SU-DHL-6 (cell line): ENCODE data around the gene CANT1.

Source experiments
- EZH2phosphoT487 ChIP-seq: fragments of 200-600 bp; sonication (generic), shearing (Covaris generic); conservative IDR thresholded peaks from 2 replicates; pipeline ENCODE4 v1.6.1; 2018; ENCODE audit warnings: mild to moderate bottlenecking, antibody characterized with exemption, low read length, moderate library complexity, mixed read lengths
- TF ChIP-seq, protein P1 (sequence below): fragments of 200-600 bp; sonication (generic); IDR thresholded peaks from one replicate; pipeline ENCODE4 v1.5.1; 2017; ENCODE audit warnings: antibody characterized with exemption, mild to moderate bottlenecking, low read length, moderate library complexity; ENCODE audit not compliant: insufficient read depth, poor library complexity, severe bottlenecking

GRCh38 chr17:78944956-78945355 lies 64.6 kb downstream of the CANT1 start:
- TF ChIP-seq, protein P1, sequence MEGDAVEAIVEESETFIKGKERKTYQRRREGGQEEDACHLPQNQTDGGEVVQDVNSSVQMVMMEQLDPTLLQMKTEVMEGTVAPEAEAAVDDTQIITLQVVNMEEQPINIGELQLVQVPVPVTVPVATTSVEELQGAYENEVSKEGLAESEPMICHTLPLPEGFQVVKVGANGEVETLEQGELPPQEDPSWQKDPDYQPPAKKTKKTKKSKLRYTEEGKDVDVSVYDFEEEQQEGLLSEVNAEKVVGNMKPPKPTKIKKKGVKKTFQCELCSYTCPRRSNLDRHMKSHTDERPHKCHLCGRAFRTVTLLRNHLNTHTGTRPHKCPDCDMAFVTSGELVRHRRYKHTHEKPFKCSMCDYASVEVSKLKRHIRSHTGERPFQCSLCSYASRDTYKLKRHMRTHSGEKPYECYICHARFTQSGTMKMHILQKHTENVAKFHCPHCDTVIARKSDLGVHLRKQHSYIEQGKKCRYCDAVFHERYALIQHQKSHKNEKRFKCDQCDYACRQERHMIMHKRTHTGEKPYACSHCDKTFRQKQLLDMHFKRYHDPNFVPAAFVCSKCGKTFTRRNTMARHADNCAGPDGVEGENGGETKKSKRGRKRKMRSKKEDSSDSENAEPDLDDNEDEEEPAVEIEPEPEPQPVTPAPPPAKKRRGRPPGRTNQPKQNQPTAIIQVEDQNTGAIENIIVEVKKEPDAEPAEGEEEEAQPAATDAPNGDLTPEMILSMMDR: no peak
- TF ChIP-seq EZH2phosphoT487: no peak
